NCI-H748 treated with DMSO at 0.1 percent for 48 hours (cell line): ENCODE measurements around the gene TRIP13.

Experiments
- DNase-seq: peaks from one replicate; lab custom pipeline; 2025; lab: John Stamatoyannopoulos, UW

The TRIP13 gene

DNA sequence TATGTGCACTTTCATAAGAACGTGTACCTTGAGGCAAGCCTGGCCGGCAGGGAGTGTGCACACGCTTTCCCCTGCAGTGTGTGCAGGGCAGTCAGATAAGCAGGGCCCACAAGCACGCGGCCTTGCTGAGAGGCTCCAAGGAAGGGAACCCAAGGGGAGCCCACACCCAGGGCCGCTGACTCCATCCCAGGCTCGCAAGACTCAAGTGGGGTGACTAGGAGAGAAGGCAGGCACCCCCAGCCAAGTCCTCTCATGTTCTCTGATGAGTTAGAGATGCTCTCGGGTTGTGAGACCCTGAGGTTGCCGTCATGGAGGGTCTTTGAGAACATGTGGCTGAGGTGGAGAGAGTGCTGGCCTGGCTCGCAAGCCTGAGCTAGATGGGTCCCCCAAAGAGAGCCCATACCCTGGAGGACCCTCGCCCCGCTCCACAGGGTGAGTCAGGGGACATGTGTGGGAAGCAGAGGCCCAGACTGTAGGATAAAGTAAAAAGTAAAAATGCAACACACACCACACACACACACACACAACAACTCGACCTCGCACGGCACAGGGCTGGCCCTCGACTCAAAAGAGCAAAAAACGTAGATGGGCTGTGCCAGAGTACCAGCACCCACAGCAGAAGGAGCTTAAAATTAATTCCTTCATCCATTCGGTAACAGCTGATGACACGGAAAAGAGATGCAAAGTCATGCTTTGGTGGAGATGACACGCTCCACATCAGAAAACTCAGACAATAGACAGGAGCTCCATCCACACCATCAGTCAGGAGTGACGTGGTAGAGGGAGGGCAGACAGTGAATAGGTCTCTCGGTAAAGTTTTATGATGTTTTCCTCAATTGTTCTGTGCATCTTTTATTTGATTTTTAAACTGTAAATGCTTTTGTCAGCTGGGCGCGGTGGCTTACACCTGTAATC is 61.1 kb downstream of the TRIP13 start:
- no peak for DNase-seq

DNA sequence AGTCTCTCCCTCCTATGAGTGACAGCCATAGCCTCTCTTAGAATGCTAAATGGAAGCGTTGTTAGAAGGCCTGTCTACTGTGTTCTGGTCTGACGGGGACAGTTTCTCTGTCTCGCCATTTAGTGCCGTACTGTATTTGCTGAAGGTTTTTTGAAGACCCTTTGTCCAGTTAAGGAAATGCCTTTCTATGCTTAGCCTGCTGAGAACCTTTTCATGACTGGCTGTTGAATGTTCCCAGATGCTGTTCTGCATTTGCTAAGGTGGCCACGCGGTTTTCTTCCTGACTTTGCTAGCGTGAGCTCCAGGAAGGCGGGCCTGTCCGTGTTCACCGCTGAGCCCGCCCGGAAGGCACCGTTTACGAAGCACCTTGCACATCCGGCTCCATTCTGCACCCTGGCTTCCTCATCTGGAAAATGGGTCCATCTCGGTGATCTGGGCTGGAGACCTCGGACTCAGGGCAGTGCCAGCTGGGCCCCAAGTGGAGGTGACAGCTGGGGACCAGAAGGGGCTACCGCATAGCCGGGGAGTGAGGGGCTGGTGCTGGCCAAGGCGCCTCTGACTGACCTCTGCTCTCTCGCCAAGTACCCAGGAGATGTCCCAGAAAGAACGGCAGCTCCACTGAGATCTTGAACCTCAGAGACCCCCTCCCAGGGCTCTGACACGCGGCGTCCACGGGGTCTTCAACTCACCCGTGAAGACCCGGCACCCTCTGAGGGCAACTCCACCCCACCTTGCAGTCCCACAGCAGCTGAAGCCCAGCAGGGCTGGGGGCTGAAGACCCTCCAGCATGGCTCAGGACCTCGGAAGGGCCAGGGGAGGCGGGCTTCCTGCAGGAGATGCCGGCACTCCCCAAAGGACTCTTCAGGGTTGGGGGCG is 63.4 kb downstream of the TRIP13 start:
- no peak for DNase-seq

DNA sequence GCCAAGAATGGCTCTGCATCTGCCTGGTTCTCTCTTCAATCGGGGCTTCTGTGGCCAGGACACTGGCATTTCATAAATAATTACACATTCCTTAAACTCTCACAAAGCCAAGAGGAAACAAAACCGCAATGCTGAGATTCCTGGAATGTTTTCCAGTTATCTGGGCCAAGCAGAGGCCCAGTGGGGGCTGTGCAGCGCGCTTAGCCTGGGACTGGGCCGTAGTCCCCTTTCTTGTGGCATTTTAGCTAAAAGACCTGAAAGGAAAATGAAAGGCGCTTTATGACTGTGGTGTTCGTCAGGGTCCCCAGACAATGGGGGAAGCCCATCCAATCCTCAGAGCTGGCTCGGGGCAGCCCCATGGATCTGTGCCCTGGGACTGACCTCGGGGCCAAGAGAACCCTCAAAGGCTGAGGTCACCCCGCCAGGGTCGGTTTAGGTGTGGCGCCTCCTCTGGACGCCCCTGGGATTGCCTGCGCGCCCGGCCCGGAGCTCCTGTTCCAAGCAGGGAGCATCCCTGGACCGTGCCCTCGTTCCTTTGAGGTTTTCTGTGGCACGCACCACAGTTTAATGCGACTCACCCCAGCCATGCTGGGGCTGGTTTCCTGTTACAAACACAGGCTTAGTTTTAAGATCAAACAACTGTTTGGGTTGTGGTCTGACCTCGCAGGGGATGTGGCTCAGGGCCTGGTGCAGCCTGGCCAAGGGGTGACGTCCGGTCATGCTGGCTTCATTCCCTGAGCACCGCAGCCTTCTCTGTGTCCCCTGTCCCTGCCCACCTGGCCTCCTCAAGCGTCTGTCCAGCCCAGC is 64.5 kb downstream of the TRIP13 start:
- DNase-seq, result no peak

DNA sequence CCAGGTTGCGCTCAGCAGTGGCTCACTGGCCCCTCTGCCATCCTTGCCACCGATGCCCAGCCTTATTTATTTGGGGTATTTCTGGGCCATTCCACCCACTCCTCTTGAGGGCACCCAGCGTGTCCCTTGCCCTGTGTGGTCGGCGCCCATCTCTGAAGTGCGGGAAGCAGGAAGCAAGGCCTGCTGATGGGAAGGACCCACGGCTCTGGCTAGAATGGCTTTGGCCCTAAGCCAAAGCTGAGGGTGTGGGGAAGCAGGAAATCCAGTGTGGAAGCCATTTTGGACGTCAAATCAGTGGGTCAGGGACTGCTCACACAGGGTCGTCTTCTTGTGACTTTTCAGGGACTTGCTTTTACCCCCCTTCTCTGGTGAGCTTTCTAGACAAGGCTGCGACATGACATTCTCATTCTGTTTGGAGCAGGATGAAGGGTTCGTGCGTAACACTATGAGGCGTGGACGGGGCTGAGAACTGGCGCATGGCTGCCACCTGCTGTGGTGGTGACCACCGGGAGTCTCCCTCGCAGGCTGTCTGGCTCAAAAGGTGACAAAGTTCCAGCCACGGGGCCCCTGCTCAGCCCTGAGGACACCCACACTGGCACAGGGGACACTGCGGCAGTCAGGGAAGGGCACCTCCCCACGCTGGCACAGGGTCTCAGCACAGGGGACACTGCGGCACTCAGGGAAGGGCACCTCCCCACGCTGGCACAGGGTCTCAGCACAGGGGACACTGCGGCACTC is 65.2 kb downstream of the TRIP13 start:
- DNase-seq, result no peak

DNA sequence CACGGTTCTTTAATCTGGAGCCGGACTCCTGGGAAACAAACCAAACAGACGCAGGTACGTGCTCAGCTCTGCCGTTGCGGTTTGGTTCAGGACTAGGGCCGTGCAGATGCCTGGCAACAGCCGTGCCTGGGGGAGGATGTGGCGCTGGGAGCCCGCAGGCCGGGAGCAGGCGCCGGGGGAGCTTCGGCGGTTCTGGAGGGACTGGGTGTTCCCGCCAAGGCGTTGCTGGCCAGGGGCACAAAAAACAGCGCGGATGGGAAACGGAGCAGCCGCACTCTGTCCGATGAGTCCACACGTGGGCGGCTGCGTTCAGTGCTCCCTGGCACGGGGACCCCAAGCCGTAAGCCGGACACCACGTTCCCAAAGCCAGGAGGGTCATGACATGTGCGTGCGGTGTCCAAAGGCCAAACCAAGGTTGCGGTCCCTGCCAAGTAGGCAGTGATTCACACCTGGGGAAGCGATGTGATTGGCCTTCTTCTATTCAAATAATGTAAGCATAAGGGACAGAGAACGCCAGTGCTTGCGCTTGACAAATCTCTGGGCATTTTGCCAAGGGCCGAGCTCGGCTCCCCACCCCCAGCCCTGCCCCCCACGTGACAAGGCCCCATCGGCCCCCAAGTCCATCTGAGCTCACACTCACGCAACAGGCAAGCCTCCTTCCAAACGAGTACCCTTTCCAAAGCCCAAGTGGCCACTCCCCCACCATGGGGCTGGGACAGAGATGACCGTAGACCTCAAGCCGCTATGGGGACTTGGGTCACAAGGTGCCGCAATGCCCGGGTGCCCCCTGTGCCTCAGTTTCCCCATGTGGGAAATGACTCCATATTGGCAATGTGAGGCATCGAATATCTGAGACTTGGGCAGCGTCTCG is 66.3 kb downstream of the TRIP13 start:
- DNase-seq, result peak; percentile 83

DNA sequence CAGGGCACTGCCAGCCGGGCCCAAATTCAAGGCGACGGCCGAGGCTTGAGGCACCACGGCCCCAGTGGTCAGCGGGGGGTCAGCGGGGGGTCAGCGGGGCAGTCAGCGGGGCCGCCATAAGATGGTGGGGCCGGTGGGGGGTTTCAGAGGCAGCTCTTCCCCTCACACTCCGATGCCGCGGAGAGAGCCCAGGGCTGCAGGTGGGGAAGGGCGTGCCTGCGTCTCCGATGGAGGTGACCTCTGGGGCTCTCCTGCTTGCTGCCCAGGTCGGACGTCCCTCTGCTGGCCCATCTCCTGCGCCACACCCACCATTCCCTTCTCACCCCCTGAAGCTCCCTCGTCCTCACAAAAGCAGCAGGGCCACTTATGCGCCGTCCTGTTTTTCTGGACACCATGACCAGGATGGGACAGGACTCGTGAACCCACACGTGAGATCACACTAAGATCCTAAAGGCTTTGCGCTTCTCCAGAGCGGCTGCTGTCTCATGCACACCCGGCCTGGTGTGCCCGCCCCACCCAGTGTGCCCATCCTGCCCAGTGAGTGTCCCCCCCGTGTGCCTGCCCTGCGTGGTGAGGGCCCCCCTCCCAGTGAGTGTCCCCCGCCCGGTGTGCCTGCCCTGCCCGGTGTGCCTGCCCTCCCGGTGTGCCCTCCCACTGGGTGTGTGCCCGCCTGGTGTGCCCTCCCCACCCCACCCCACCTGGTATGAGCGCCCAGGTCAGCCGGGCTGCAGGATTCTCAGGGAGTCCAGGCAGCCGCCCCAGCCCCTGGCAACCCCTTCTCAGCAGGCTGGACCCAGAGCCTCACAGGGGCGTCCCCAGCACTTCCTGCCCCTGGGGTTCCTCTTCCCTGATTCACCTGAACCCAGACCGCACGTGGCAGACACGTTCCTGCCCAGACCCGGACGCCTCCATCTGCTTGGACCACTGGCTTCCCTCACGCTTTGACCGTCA is 67.2 kb downstream of the TRIP13 start:
- no peak for DNase-seq

DNA sequence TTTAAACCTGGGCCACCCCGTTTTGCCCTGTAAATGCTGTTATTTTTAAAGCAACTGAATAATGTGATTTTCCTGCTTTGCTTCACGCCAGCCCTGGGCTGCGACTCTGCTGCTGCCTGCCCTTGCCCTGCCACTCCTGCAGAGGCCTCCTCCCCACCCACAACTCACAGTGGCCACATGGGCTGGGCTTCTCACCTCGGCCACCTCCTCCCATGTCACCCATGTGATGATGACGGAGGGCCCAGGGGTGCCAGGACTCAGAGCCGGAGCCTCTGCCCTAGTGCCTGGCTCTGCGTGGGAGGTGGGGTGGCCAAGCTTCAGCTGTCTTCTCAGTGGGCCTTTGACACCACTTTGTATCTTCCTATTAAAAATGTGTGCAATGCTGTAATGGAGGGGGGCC is 67.9 kb downstream of the TRIP13 start:
- no peak for DNase-seq

DNA sequence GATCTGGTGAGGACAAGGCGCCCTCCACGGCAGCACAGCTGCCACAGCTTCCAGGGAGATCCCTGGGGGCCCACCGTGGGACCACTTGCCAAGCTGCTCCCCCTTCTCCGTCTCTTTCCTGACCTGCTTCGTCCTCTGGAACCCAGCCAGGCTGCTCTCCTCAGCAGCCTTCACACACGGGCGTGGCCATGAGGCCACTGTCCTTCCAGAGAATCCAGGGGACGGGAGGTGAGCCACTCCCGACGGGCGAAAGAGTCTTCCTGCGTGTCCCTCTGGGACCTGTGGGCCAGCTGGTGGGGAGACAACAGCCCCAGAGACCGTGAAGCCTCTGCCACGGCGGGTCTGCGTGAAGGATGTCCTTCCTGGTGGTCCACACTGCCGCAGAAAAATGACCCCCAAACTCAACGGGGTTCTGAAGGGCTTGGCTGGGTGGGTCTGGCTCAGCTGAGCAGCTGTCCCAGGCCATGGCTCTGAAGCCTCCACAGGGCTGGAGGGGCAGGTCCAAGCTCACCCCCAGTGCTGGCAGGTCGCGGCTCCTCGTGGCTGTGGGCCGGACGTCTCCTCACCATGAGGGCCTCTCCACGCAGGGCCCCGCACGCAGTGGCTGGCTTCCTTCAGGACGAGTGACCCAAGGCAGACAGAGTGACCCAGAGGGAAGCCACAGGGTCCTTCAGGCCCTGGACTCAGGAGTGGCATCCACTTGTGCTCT is 68.5 kb downstream of the TRIP13 start:
- DNase-seq, result no peak

DNA sequence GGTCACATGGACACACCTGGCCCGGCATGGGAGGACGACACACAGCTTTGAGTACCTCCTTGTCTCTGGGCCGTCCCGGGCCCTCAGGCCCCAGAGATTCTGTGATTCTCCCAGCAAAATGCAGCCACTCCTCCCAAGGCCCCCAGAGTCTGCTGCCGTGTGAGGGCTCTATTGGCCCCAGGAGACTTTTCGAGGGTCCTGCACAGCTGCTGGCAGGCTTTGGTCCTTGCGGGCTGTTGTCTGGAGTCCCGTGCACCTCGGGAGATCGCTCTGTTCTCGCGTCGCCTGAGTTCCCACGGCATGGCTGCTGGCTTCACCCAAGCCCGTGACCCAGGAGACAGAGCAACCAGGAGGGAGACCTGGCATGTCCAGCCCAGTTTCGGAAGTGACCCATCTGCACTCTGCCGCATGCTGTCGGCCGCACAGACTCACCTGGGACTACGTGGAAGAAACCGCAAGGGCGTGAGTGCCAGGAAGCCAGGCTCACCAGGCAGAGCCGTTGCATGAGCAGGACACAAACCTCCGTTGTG is 69.1 kb downstream of the TRIP13 start:
- no peak for DNase-seq

DNA sequence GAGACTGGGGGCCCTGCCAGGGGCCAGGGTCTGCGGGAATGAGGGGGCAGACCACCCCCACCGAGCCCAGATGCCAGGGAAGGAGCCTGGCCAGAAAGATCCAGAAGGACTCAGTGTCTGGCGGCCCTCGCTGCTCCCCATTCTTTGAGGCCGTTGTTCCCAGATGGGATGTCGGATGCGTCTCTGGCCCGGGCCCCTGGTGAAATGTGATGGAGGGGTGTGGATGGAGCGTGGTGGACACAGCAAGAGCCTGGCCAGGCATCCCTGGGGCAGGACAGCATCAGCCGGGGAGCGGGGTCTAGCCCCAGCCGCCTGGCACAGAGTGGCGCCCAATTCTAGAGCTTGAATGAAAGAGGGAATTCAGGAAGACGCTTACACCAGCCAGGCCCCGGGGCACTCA is 69.7 kb downstream of the TRIP13 start:
- no peak for DNase-seq

DNA sequence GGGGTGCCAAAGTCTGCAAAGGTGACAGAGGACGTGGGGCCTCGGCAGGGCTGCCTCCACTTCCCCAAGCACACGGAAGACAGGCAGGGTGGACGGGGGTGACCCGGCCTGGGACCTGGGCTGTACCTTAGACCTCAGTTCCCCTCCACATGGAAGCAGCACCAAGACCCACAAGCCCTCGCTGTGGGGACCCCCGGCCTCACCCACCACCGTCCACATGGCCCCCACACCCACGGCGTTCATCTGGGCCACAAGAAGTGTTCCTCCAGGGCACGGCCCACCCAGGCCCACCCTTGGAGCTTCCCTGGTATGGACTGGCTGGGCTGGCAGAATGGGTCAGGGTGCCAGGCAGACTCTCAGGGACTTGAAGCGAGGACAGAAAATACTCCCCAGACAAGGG is 70.1 kb downstream of the TRIP13 start:
- DNase-seq, result no peak

DNA sequence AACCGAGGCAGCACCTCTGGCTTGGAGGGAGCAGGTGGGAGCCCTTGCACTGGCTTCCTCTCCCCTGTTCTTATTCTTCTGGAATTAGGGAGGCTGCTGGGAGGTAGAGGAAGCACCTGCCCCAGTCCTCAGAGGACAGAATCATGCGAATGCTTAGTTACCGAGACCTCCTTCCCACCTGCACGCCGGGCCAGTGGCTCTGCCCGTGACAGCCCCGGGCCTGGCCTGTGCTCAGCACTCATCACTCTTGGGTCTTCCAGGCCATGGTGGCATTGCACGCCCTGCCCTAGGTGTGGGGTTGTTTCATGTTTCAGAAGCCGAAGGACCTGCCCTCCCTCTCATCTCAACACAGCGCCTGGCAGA is 70.6 kb downstream of the TRIP13 start:
- no peak for DNase-seq

DNA sequence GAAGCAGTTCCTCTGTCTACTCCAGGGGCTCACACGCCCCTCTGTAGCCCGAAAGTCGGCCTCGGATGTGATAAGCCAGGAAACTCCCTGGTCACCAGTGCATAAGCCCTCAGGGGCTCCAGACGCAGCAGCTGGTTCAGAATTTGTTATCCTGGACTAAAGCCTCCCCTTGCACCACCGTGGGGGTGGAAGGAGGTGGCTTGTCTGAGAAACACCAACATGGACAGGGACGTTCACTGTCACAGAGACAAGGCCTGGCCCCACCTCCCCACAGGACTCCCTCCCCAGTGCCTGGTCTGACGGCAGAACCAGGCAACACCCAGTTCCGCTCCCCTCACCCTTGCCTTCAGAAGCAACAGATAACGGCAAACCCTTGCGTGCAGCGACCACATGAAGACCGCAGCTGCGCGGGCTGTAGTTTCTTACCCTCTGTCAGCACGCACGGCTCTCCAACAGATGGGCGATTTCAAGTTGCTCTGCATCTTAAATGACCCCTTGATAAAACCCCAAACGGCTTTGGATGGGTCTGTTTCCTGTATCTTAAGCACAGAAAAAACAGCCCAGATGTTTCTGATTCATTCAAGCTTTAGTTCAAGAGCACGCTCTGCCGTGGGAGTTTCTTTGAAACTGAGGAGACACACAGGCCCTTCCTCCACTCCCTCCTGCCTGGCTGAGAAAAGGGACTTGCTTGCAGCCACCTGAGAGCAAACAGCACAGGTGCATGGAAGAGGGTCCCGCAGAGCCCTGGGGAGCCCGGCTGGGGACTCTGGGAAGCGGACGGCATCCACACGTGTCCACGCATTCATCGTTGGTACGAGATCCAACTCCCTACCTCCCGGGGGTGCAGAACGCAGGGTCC is 71.2 kb downstream of the TRIP13 start:
- no peak for DNase-seq

DNA sequence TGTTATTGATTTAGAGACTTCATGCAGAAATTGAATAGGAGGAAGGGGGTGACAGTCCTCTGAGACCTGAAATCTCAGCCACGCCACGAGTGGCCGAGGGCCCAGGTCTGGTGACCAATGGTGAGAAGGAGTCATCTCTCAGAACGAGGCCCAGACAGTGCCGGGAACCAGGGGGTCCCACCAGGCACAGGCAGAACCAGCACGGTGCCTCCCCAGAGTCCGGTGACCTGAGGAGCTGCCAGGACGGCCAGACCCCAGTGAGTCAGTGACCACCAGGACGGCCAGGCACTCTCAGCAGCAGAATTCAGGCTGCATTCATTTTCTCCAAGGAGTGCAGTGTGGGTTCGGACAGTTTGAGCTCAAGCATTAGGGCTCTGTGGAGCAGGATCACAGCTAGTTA is 72.1 kb downstream of the TRIP13 start:
- DNase-seq, result no peak

DNA sequence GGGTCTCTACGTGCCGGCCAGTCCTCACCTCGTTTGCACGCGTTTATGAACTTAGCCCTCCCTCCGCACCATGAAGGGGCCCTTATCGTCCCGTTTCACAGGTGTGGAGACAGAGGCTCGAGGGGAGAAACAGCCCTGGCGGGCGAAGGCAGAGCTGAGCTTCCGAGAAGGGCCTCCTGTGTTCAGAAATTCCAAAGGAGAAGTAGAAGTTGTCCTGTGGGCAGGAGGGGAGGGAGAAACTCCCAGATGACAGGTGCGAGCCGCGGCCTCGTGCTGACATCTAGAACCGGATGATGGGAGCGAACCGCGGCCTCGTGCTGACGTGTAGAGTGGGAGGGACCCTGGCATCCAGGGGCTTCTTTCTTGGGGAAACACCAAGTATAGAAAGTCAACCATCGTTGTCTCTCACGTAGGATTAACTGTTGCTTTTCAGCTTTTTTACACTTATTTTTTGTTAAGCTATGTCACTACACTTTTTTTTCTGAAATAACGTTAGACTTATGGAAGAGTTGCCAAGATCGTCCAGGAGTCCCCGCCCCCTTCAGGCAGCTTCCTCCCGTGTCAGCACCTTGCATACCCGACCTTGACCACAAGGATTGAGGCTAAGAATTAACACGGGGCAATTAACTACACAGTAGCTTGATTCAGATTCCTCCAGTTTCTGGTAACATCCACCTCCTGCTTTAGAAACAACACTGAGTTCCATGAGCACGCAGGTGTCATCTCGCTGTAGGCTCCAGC is 73.1 kb downstream of the TRIP13 start:
- DNase-seq, result no peak

DNA sequence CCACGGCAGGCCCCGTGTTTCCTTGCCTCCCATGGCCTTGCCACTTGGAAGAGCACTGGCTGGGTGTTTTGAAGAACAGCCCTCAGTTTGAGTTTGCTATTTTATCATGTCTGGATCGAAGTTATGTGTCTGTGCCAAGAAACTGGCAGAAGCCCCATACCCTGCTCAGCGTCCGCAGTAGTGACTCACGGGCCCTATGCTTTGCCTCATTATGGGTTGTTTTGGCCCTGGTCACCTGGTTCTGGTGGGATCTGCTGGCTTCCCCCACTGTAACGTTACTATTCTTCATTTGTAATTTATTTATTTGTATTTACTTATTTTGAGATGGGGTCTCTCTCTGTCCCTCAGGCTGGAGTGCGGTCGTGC is 73.6 kb downstream of the TRIP13 start:
- DNase-seq, result no peak

DNA sequence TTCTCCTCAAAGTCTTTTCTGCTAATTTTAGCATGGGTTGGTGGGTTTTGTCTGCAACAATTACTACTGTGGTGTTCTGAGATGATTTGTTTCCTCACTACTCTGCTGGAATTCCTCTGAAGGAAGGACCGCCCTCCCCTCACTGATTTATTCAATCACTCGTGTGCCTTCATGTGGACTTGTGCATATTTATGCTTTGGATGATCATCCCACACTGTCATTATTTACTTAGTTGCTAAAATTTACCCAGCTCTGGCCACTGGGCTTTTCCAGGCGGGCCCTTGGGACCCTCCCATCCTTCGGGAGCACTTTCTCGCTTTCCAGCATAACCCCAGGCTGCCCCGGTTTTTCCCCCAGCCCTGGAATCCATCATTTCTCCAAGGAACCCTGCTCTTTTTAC is 74.3 kb downstream of the TRIP13 start:
- DNase-seq, result no peak
